SK-N-MC (cell line): ENCODE data around the gene P2RY6.

ENCODE experiments used
- EZH2 ChIP-seq: fragments of 200-600 bp; sonication (generic); IDR thresholded peaks from one replicate; pipeline ENCODE4 v1.6.1; 2017; ENCODE audit warnings: antibody characterized with exemption
- FOXP2 ChIP-seq: optimal IDR thresholded peaks from 2 replicates; pipeline ENCODE3; 2011; ENCODE audit warnings: mild to moderate bottlenecking, moderate library complexity; ENCODE audit not compliant: insufficient read depth; ENCODE audit errors: extremely low read length, control extremely low read depth
- POLR2AphosphoS5 ChIP-seq: IDR thresholded peaks from 2 replicates; pipeline ENCODE4 v1.6.1; 2012; ENCODE audit warnings: mild to moderate bottlenecking, low read depth, low read length, borderline replicate concordance

- no peak for TF ChIP-seq POLR2AphosphoS5
- TF ChIP-seq EZH2, result no peak
- no peak for TF ChIP-seq FOXP2
Measured at GRCh38 chr11:73241300-73241699, 30.8 kb upstream of the P2RY6 start.
